ENCODE data around the gene BIN1. TPM values are rescaled to one million over a fixed set of nuclear protein-coding genes. Genes with fewer than 3 reads are reported as not detected.
A peak's percentile ranks its signal among the peaks of the same experiment; 100 is the strongest.

BIN1 gene
- polyA plus RNA-seq, 1 of the 3 experiments (the other 2 are of a cell fraction): 40.3 TPM

DNA sequence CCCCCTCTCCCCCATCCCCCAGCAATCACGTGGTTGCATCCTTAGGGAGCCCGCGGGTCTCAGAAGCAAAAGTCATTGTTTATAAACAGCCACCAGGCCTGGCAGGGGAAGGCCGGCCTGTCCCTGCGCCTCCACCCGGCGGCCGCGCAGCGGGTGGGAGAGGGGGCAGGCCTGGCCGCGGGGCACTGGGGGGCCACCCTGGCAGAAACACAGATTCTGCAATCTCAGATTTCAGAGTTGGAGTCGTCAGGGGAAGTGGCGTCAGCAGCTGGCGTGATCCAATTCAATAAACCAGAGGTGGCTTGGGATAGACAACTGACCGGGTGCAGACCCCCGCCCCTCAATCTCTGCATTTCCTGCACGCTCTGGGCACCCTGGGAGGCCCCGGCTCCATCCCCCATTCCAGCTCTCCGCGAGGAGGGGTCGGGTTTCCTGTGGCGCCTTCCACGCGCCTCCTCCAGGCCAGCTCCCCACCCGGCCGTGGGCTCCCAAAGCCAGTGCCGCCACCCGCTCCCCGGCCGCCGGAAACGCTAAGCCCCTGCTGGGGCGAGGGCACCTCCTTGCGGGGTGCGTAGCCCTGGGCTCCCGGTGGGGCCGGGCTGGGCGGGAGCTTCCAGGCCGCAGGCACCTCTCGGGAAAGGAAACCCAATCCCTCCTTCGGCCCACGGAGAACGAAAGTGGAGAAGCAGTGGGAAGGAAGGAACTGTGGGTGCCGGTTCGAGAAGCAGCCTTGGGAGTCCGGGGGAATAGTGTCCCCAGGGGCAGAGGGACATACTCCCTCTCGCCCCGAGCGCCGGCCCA, 1.1 kb downstream of the BIN1 start:
- Histone ChIP-seq H3K36me3 (replicated peaks in 1 of 2; ENCODE audit: control insufficient read depth in 1 of 2, insufficient read depth in 2 of 2, low read length in 1 of 2) (no peaks in the 10 kb centered on the region), H3K9me2 (no peaks in the 10 kb centered on the region), H3K9ac (peak overlapping the region; percentile 70), H3K9me3 (no peaks in the 10 kb centered on the region), H3K27me3 (ENCODE audit: insufficient read depth) (no peaks in the 10 kb centered on the region), H3K4me1 (ENCODE audit: control insufficient read depth in 1 of 2, insufficient read depth in 2 of 2, low read depth in 1 of 2, low read length in 1 of 2) (peaks cover 17 to 44% of the 10 kb centered on the region in 2 experiments), H3K79me2 (ENCODE audit: insufficient read depth) (peaks cover 50% of the 10 kb centered on the region), H3K4me2 (peak overlapping the region; percentile 98), H2AFZ (ENCODE audit: low read depth) (peak overlapping the region; percentile 89), H3K27ac (ENCODE audit: low read depth in 2 of 2, low read length in 1 of 2) (peak overlapping the region; percentile 60 to 90; a peak in 3 of 4 replicates), H3F3A (replicated peaks; ENCODE audit: insufficient read depth) (peaks cover 16% of the 10 kb centered on the region), H4K20me1 (ENCODE audit: insufficient read depth) (no peaks in the 10 kb centered on the region), H3K4me3 (ENCODE audit: low read depth in 2 of 2, low read length in 1 of 2) (peak overlapping the region; percentile 76 to 87)
- DNase-seq: peak; percentile 80
- TF ChIP-seq RCOR1 (IDR thresholded peaks at IDR 0.05; ENCODE audit: low read length): no peak
- no peak for TF ChIP-seq EZH2phosphoT487 (IDR thresholded peaks at IDR 0.05; ENCODE audit: borderline replicate concordance, low read depth)
- TF ChIP-seq MXI1 (IDR thresholded peaks at IDR 0.05; ENCODE audit: low read depth, low read length): peak; percentile 51
- TF ChIP-seq, protein P1, sequence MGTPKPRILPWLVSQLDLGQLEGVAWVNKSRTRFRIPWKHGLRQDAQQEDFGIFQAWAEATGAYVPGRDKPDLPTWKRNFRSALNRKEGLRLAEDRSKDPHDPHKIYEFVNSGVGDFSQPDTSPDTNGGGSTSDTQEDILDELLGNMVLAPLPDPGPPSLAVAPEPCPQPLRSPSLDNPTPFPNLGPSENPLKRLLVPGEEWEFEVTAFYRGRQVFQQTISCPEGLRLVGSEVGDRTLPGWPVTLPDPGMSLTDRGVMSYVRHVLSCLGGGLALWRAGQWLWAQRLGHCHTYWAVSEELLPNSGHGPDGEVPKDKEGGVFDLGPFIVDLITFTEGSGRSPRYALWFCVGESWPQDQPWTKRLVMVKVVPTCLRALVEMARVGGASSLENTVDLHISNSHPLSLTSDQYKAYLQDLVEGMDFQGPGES (IDR thresholded peaks at IDR 0.05; ENCODE audit: low read depth, low read length): no peak
- TF ChIP-seq, protein P2, sequence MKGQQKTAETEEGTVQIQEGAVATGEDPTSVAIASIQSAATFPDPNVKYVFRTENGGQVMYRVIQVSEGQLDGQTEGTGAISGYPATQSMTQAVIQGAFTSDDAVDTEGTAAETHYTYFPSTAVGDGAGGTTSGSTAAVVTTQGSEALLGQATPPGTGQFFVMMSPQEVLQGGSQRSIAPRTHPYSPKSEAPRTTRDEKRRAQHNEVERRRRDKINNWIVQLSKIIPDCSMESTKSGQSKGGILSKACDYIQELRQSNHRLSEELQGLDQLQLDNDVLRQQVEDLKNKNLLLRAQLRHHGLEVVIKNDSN (IDR thresholded peaks at IDR 0.05; ENCODE audit: borderline replicate concordance, low read depth): peak; percentile 82
- no peak for TF ChIP-seq CTCF (IDR thresholded peaks at IDR 0.05)
- TF ChIP-seq GATA2 (CRISPR knock-in tag; IDR thresholded peaks at IDR 0.05): no peak
- peak; percentile 16; the same call in 1 of the 2 replicates for TF ChIP-seq RAD21 (IDR thresholded peaks at IDR 0.05; ENCODE audit: low read length)
- CTCF ChIA-PET: interaction anchor here (0.6 to 2.5 kb wide), 10 partner anchors 11 to 91 kb away, joined by 3 to 13 read pairs (median 6); no protein-coding TSS in a partner anchor
- POLR2A ChIA-PET: interaction anchor here (0.9 to 2.3 kb wide), 6 partner anchors 9 to 38 kb away, joined by 3 to 10 read pairs (median 4); no protein-coding TSS in a partner anchor
- 31% methylated on average over 20 of the region's 51 CpGs for WGBS (ENCODE audit: low lambda C conversion rate)
